Smooth muscle cell (in vitro differentiated cells): ENCODE results near the gene SEC22C. TPM values are rescaled to one million over a fixed set of nuclear protein-coding genes. Genes with fewer than 3 reads are reported as not detected.

Source experiments
- DNase-seq: peaks from one replicate; lab custom pipeline; 2025; ENCODE audit not compliant: unreplicated experiment; lab: John Stamatoyannopoulos, UW
- H2AFZ ChIP-seq: fragments of 200-600 bp; sonication (generic); 2 replicates; pipeline ENCODE4 v1.6.0; 2016; ENCODE audit warnings: antibody characterized with exemption, low read depth, mild to moderate bottlenecking
- H3F3A ChIP-seq: fragments of 200-600 bp; sonication (generic); 2 replicates; pipeline ENCODE4 v1.6.0; 2017; ENCODE audit warnings: antibody characterized with exemption, low read depth
- H3K27ac ChIP-seq: fragments of 200-600 bp; sonication (generic); 2 replicates; pipeline ENCODE4 v1.5.1; 2016; ENCODE audit warnings: low read depth, mild to moderate bottlenecking
- H3K27me3 ChIP-seq: fragments of 200-600 bp; sonication (generic); 2 replicates; pipeline ENCODE4 v1.6.1; 2016; ENCODE audit warnings: low read depth, mild to moderate bottlenecking
- H3K36me3 ChIP-seq: fragments of 200-600 bp; sonication (generic); 2 replicates; pipeline ENCODE4 v1.5.1; 2016; ENCODE audit warnings: low read depth
- H3K4me1 ChIP-seq: fragments of 200-600 bp; sonication (generic); 2 replicates; pipeline ENCODE4 v1.5.1; 2016; ENCODE audit warnings: low read depth
- H3K4me2 ChIP-seq: fragments of 200-600 bp; sonication (generic); 2 replicates; pipeline ENCODE4 v1.6.0; 2016; ENCODE audit warnings: mild to moderate bottlenecking
- H3K4me3 ChIP-seq: fragments of 200-600 bp; sonication (generic); 2 replicates; pipeline ENCODE4 v1.5.1; 2016; ENCODE audit warnings: mild to moderate bottlenecking
- H3K79me2 ChIP-seq: fragments of 200-600 bp; sonication (generic); 2 replicates; pipeline ENCODE4 v1.6.0; 2016; ENCODE audit warnings: low read depth, mild to moderate bottlenecking
- H3K9ac ChIP-seq: fragments of 200-600 bp; sonication (generic); 2 replicates; pipeline ENCODE4 v1.6.0; 2016; ENCODE audit warnings: low read depth
- H3K9me3 ChIP-seq: fragments of 200-600 bp; sonication (generic); replicated peaks from 2 replicates; pipeline ENCODE4 v1.5.1; 2016; ENCODE audit warnings: low read depth
- H4K20me1 ChIP-seq: fragments of 200-600 bp; sonication (generic); 2 replicates; pipeline ENCODE4 v1.6.0; 2016; ENCODE audit warnings: low read depth
- WGBS: methylation state at CpG from one replicate; pipeline ENCODE4 v1.1.7; 2016; ENCODE audit warnings: low lambda C conversion rate; 5-methylcytosine and 5-hydroxymethylcytosine counted together
- polyA plus RNA-seq: library from polyadenylated mRNA; unstranded; fragments of >200 nt; fragmentation: Nextera tagmentation; extraction: Ambion mirVana; gene quantifications from 2 replicates; pipeline ENCODE4 v1.2.1, GENCODE V29; 2016
- total RNA-seq: library from RNA; depleted of rRNA; stranded (reverse); fragments of >200 nt; gene quantifications from 2 replicates; pipeline ENCODE4 v1.2.3, GENCODE V29; 2014
- TF ChIP-seq, protein P1 (sequence below): fragments of 200-600 bp; sonication (generic); IDR thresholded peaks from 2 replicates; pipeline ENCODE4 v1.5.1; 2017; ENCODE audit warnings: borderline replicate concordance, mild to moderate bottlenecking, antibody characterized with exemption; ENCODE audit not compliant: insufficient read depth, poor library complexity, severe bottlenecking

The SEC22C gene
- total and polyA plus RNA-seq, 2 experiments from 2014 or later, result 45.7 to 52.2 TPM

DNA sequence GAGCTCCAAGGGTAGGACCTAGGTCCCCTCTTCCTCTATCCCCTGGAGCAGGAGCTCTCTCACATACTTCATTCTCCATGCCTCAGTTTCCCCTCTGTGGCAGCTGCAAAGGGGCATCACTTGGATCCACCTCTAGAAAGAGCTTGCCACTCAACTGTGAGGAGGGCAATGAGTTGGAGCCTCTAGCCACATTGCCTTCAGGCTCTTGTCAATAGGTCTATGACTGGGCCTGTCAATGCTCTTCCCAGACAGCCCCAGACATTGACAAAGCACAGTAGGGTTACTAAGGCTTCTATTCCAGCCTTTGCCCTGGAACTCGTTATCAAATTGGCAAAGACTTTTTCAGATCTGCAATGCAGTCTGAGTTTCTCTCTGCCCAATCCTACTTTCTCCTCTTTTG is 83.7 kb downstream of the SEC22C start:
- Histone ChIP-seq H3K79me2 (no peaks in the 10 kb centered on the region), H3F3A (no peaks in the 10 kb centered on the region), H3K4me3 (no peak overlapping the region), H3K27ac (no peak overlapping the region), H3K9me3 (no peaks in the 10 kb centered on the region), H3K4me1 (peaks cover 6% of the 10 kb centered on the region), H3K9ac (no peak overlapping the region), H2AFZ (no peak overlapping the region), H3K27me3 (peaks cover 50% of the 10 kb centered on the region), H3K36me3 (no peaks in the 10 kb centered on the region), H3K4me2 (no peak overlapping the region), H4K20me1 (no peaks in the 10 kb centered on the region)
- WGBS, result 60% methylated on average over 1 of the region's 1 CpG
- TF ChIP-seq, protein P1, sequence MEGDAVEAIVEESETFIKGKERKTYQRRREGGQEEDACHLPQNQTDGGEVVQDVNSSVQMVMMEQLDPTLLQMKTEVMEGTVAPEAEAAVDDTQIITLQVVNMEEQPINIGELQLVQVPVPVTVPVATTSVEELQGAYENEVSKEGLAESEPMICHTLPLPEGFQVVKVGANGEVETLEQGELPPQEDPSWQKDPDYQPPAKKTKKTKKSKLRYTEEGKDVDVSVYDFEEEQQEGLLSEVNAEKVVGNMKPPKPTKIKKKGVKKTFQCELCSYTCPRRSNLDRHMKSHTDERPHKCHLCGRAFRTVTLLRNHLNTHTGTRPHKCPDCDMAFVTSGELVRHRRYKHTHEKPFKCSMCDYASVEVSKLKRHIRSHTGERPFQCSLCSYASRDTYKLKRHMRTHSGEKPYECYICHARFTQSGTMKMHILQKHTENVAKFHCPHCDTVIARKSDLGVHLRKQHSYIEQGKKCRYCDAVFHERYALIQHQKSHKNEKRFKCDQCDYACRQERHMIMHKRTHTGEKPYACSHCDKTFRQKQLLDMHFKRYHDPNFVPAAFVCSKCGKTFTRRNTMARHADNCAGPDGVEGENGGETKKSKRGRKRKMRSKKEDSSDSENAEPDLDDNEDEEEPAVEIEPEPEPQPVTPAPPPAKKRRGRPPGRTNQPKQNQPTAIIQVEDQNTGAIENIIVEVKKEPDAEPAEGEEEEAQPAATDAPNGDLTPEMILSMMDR, result no peak
- no peak for DNase-seq

Other genes starting within 250 kb of the SEC22C start
- not detected in 2 replicates for gene LYZL4, start 171.4 kb downstream of the SEC22C start, total RNA-seq
- not detected in 2 replicates for gene LYZL4, start 171.4 kb downstream of the SEC22C start, polyA plus RNA-seq
- 0.22 and 1.3 TPM in 2 replicates for gene VIPR1, start 79.3 kb downstream of the SEC22C start, total RNA-seq
- gene VIPR1, start 79.3 kb downstream of the SEC22C start, polyA plus RNA-seq, result 0.86 and 3.9 TPM in 2 replicates
- gene SS18L2, start 8.9 kb upstream of the SEC22C start, total RNA-seq, result 24.5 and 54.2 TPM in 2 replicates
- 38.7 and 38.8 TPM in 2 replicates for gene SS18L2, start 8.9 kb upstream of the SEC22C start, polyA plus RNA-seq
- gene NKTR, start 18.7 kb upstream of the SEC22C start, total RNA-seq, result 91.3 and 113 TPM in 2 replicates
- gene NKTR, start 18.7 kb upstream of the SEC22C start, polyA plus RNA-seq, result 37.1 and 82.3 TPM in 2 replicates
- gene ZBTB47, start 71.7 kb upstream of the SEC22C start, total RNA-seq, result 6.5 and 7.7 TPM in 2 replicates
- 4.6 TPM in 2 replicates for gene ZBTB47, start 71.7 kb upstream of the SEC22C start, polyA plus RNA-seq
- not detected in 2 replicates for gene KLHL40, start 103.6 kb upstream of the SEC22C start, total RNA-seq
- not detected in 2 replicates for gene KLHL40, start 103.6 kb upstream of the SEC22C start, polyA plus RNA-seq
- gene HHATL, start 120.8 kb upstream of the SEC22C start, total RNA-seq, result not detected in 2 replicates
- not detected in 2 replicates for gene HHATL, start 120.8 kb upstream of the SEC22C start, polyA plus RNA-seq
- not detected in 2 replicates for gene CCDC13, start 191.3 kb upstream of the SEC22C start, total RNA-seq
- 0.48 TPM in 1 of 2 replicates, not detected in the other for gene CCDC13, start 191.3 kb upstream of the SEC22C start, polyA plus RNA-seq
- 322 and 339 TPM in 2 replicates for gene HIGD1A, start 222.5 kb upstream of the SEC22C start, total RNA-seq
- gene HIGD1A, start 222.5 kb upstream of the SEC22C start, polyA plus RNA-seq, result 159 and 297 TPM in 2 replicates
- gene ACKR2, start 227.5 kb upstream of the SEC22C start, total RNA-seq, result 5.6 and 17.2 TPM in 2 replicates
- gene ACKR2, start 227.5 kb upstream of the SEC22C start, polyA plus RNA-seq, result 1.1 and 7.0 TPM in 2 replicates